HG03108 (cell line): ENCODE measurements around the gene RAP2A.

ENCODE experiments used
- ATAC-seq: cut with Tn5 transposase; IDR thresholded peaks from one replicate; pipeline ENCODE4 v1.9.1; 2021; ENCODE audit warnings: moderate library complexity; ENCODE audit not compliant: unreplicated experiment

The RAP2A gene

GRCh38 chr13:97422118-97423054 lies 11.6 kb upstream of the RAP2A start:
- ATAC-seq = no peak

- no peak for ATAC-seq
These were observed 10.5 kb upstream of the RAP2A start for GRCh38 chr13:97423300-97424045.

GRCh38 chr13:97425590-97425989 lies 8.4 kb upstream of the RAP2A start:
- ATAC-seq = no peak

GRCh38 chr13:97426695-97427094 lies 7.3 kb upstream of the RAP2A start:
- no peak for ATAC-seq

GRCh38 chr13:97429681-97430081 lies 4.3 kb upstream of the RAP2A start:
- ATAC-seq = no peak

GRCh38 chr13:97430296-97430695 lies 3.7 kb upstream of the RAP2A start:
- no peak for ATAC-seq

GRCh38 chr13:97431171-97431764 lies 2.7 kb upstream of the RAP2A start:
- no peak for ATAC-seq

- ATAC-seq = no peak
These were observed 1.6 kb upstream of the RAP2A start for GRCh38 chr13:97432232-97432916.

GRCh38 chr13:97432917-97433726 lies 847 bp upstream of the RAP2A start:
- ATAC-seq = peak; percentile 79

- no peak for ATAC-seq
These were observed 630 bp downstream of the RAP2A start for GRCh38 chr13:97434397-97435201.

- ATAC-seq = no peak
These were observed 1.4 kb downstream of the RAP2A start for GRCh38 chr13:97435323-97435722.

GRCh38 chr13:97435794-97436193 lies 1.8 kb downstream of the RAP2A start:
- ATAC-seq = no peak

- no peak for ATAC-seq
These were observed 2.9 kb downstream of the RAP2A start for GRCh38 chr13:97436845-97437244.

GRCh38 chr13:97437729-97438128 lies 3.8 kb downstream of the RAP2A start:
- no peak for ATAC-seq

- ATAC-seq = no peak
These were observed 5.1 kb downstream of the RAP2A start for GRCh38 chr13:97438856-97439595.

GRCh38 chr13:97440598-97441170 lies 6.7 kb downstream of the RAP2A start:
- no peak for ATAC-seq

GRCh38 chr13:97441368-97441767 lies 7.4 kb downstream of the RAP2A start:
- ATAC-seq = peak; percentile 41

GRCh38 chr13:97445522-97446187 lies 11.7 kb downstream of the RAP2A start:
- no peak for ATAC-seq
